Stimulated activated CD4-positive, alpha-beta T cell treated with anti-CD3 and anti-CD28 coated beads, TNF-alpha, amount 100 ng/mL, for 4 hours (primary cell): ENCODE data around the gene ABHD5.

ENCODE experiments used
- DNase-seq, 3 experiments: peaks; one replicate each; pipeline ENCODE4 v3.0.0-alpha.2; 2020; ENCODE audit warnings: low read depth in 3 of 3

Gene ABHD5

GRCh38 chr3:43685921-43686320, 4.8 kb upstream of the ABHD5 start:
- DNase-seq, result no peak

GRCh38 chr3:43686333-43686699, 4.4 kb upstream of the ABHD5 start:
- no peak for DNase-seq

- DNase-seq, result no peak
Observed at GRCh38 chr3:43686700-43687498, 3.8 kb upstream of the ABHD5 start.

- no peak for DNase-seq
Observed at GRCh38 chr3:43687499-43687811, 3.3 kb upstream of the ABHD5 start.

- no peak for DNase-seq
Observed at GRCh38 chr3:43688245-43688650, 2.5 kb upstream of the ABHD5 start.

GRCh38 chr3:43689166-43689565, 1.6 kb upstream of the ABHD5 start:
- no peak for DNase-seq

GRCh38 chr3:43689766-43690399, 855 bp upstream of the ABHD5 start:
- DNase-seq, result no peak

GRCh38 chr3:43691120-43691995, 620 bp downstream of the ABHD5 start:
- peak in 2 of 3 experiments; percentile 15 to 28 for DNase-seq

- DNase-seq, result no peak
Observed at GRCh38 chr3:43692085-43692855, 1.5 kb downstream of the ABHD5 start.

GRCh38 chr3:43692971-43693370, 2.2 kb downstream of the ABHD5 start:
- DNase-seq, result no peak

- no peak for DNase-seq
Observed at GRCh38 chr3:43693594-43693993, 2.9 kb downstream of the ABHD5 start.

- DNase-seq, result no peak
Observed at GRCh38 chr3:43695443-43695842, 4.7 kb downstream of the ABHD5 start.

- DNase-seq, result no peak
Observed at GRCh38 chr3:43695863-43696262, 5.1 kb downstream of the ABHD5 start.

- no peak for DNase-seq
Observed at GRCh38 chr3:43696441-43696840, 5.7 kb downstream of the ABHD5 start.

GRCh38 chr3:43696881-43697280, 6.1 kb downstream of the ABHD5 start:
- DNase-seq, result no peak

- DNase-seq, result no peak
Observed at GRCh38 chr3:43699864-43700263, 9.1 kb downstream of the ABHD5 start.

GRCh38 chr3:43704697-43705096, 14.0 kb downstream of the ABHD5 start:
- no peak for DNase-seq

- no peak for DNase-seq
Observed at GRCh38 chr3:43706342-43706741, 15.6 kb downstream of the ABHD5 start.

- DNase-seq, result no peak
Observed at GRCh38 chr3:43707266-43707665, 16.5 kb downstream of the ABHD5 start.

- no peak for DNase-seq
Observed at GRCh38 chr3:43707998-43708397, 17.3 kb downstream of the ABHD5 start.

GRCh38 chr3:43709022-43709421, 18.3 kb downstream of the ABHD5 start:
- DNase-seq, result no peak

GRCh38 chr3:43710607-43711006, 19.9 kb downstream of the ABHD5 start:
- no peak for DNase-seq
